Neural cell (in vitro differentiated cells): ENCODE results near the gene PGA4.

Source experiments
- CTCF ChIP-seq: fragments of 450-650 bp; IDR thresholded peaks from 2 replicates; pipeline ENCODE4 v1.5.1; 2014; ENCODE audit warnings: antibody characterized with exemption, mild to moderate bottlenecking, moderate library complexity; ENCODE audit not compliant: poor library complexity, severe bottlenecking
- EP300 ChIP-seq: fragments of 450-650 bp; conservative IDR thresholded peaks from 2 replicates; pipeline ENCODE4 v1.6.1; 2014; ENCODE audit warnings: antibody characterized with exemption, mild to moderate bottlenecking, moderate library complexity; ENCODE audit not compliant: poor library complexity, severe bottlenecking
- EZH2 ChIP-seq: fragments of 200-600, 300-800 bp; shearing (Covaris generic), sonication (generic); IDR thresholded peaks from 2 replicates; pipeline ENCODE4 v1.6.1; 2014; ENCODE audit warnings: antibody characterized with exemption, low read length, borderline replicate concordance, mild to moderate bottlenecking; ENCODE audit not compliant: insufficient read depth, poor library complexity, severe bottlenecking
- MXI1 ChIP-seq: fragments of 450-650 bp; conservative IDR thresholded peaks from 2 replicates; pipeline ENCODE4 v1.6.1; 2014; ENCODE audit warnings: antibody characterized with exemption, mild to moderate bottlenecking; ENCODE audit not compliant: poor library complexity, severe bottlenecking
- POLR2AphosphoS5 ChIP-seq: IDR thresholded peaks from 2 replicates; pipeline ENCODE4 v1.6.1; 2012
- RAD21 ChIP-seq: fragments of 450-650 bp; conservative IDR thresholded peaks from 2 replicates; pipeline ENCODE4 v1.6.1; 2014; ENCODE audit warnings: antibody characterized with exemption, mild to moderate bottlenecking, moderate library complexity
- REST ChIP-seq: IDR thresholded peaks from 2 replicates; pipeline ENCODE4 v1.6.1; 2012; ENCODE audit warnings: borderline replicate concordance
- SMC3 ChIP-seq: fragments of 450-650 bp; conservative IDR thresholded peaks from 2 replicates; pipeline ENCODE4 v1.6.1; 2014; ENCODE audit warnings: antibody characterized with exemption, mild to moderate bottlenecking, moderate library complexity; ENCODE audit not compliant: poor library complexity
- TAF1 ChIP-seq: IDR thresholded peaks from 2 replicates; pipeline ENCODE4 v1.6.1; 2012; ENCODE audit warnings: low read depth

GRCh38 chr11:61198361-61198760 lies 23.8 kb upstream of the PGA4 start:
- no peak for TF ChIP-seq CTCF
- no peak for TF ChIP-seq EZH2
- no peak for TF ChIP-seq MXI1
- no peak for TF ChIP-seq RAD21
- no peak for TF ChIP-seq SMC3
- no peak for TF ChIP-seq POLR2AphosphoS5
- TF ChIP-seq TAF1, result no peak
- TF ChIP-seq REST, result no peak
- TF ChIP-seq EP300, result no peak
